ENCODE measurements around the gene SLC36A4. TPM values are rescaled to one million over a fixed set of nuclear protein-coding genes. Genes with fewer than 3 reads are reported as not detected.

Gene SLC36A4
- total RNA-seq, 1 experiment from 2014 or later = 4.0 TPM

GRCh38 chr11:93169950-93170561 lies 27.7 kb downstream of the SLC36A4 start:
- no peaks in the 10 kb centered on the region for H3K4me1 ChIP-seq (replicated peaks)
- H3K9me3 ChIP-seq (replicated peaks) = no peaks in the 10 kb centered on the region
- no peak for DNase-seq (ENCODE audit: low read depth in 1 of 2, low spot score in 2 of 2)
- no peak overlapping the region for H3K4me3 ChIP-seq
- no peaks in the 10 kb centered on the region for H3K27me3 ChIP-seq (replicated peaks)
- no peak overlapping the region for H3K27ac ChIP-seq
- no peaks in the 10 kb centered on the region for H3K36me3 ChIP-seq

- H3K4me1 ChIP-seq (replicated peaks) = no peaks in the 10 kb centered on the region
- no peak for DNase-seq (ENCODE audit: low read depth in 1 of 2, low spot score in 2 of 2)
- no peaks in the 10 kb centered on the region for H3K27me3 ChIP-seq (replicated peaks)
- H3K27ac ChIP-seq = no peak overlapping the region
- H3K9me3 ChIP-seq (replicated peaks) = no peaks in the 10 kb centered on the region
- H3K4me3 ChIP-seq = no peak overlapping the region
- H3K36me3 ChIP-seq = no peaks in the 10 kb centered on the region
Observed at GRCh38 chr11:93169143-93169542, 28.6 kb downstream of the SLC36A4 start.

- Histone ChIP-seq H3K27ac (no peak overlapping the region), H3K4me3 (no peak overlapping the region), H3K27me3 (replicated peaks) (no peaks in the 10 kb centered on the region), H3K9me3 (replicated peaks) (no peaks in the 10 kb centered on the region), H3K36me3 (no peaks in the 10 kb centered on the region), H3K4me1 (replicated peaks) (no peaks in the 10 kb centered on the region)
- DNase-seq (ENCODE audit: low read depth in 1 of 2, low spot score in 2 of 2) = no peak
Observed at GRCh38 chr11:93166862-93167261, 30.9 kb downstream of the SLC36A4 start.

- H3K4me3 ChIP-seq = no peak overlapping the region
Observed at GRCh38 chr11:93166194-93166593, 31.6 kb downstream of the SLC36A4 start.

GRCh38 chr11:93160808-93161207 lies 37.0 kb downstream of the SLC36A4 start:
- H3K27me3 ChIP-seq (replicated peaks) = no peaks in the 10 kb centered on the region
- H3K4me1 ChIP-seq (replicated peaks) = no peaks in the 10 kb centered on the region
- no peak for DNase-seq (ENCODE audit: low read depth in 1 of 2, low spot score in 2 of 2)
- 0 out of 2 replicates have a peak, but pooled peaks cover 4% of the 10 kb centered on the region for H3K36me3 ChIP-seq
- no peaks in the 10 kb centered on the region for H3K9me3 ChIP-seq (replicated peaks)
- H3K4me3 ChIP-seq = no peak overlapping the region
- H3K27ac ChIP-seq = no peak overlapping the region

More at GRCh38 chr11:93166194-93166593, 31.6 kb downstream of the SLC36A4 start:
- H3K27ac ChIP-seq = no peak overlapping the region
- H3K36me3 ChIP-seq = no peaks in the 10 kb centered on the region
- no peaks in the 10 kb centered on the region for H3K9me3 ChIP-seq (replicated peaks)
- no peaks in the 10 kb centered on the region for H3K27me3 ChIP-seq (replicated peaks)
- no peaks in the 10 kb centered on the region for H3K4me1 ChIP-seq (replicated peaks)
- no peak for DNase-seq (ENCODE audit: low read depth in 1 of 2, low spot score in 2 of 2)

- Histone ChIP-seq H3K27ac (no peak overlapping the region), H3K36me3 (0 out of 2 replicates have a peak, but pooled peaks cover 4% of the 10 kb centered on the region), H3K4me1 (replicated peaks) (no peaks in the 10 kb centered on the region), H3K9me3 (replicated peaks) (no peaks in the 10 kb centered on the region), H3K4me3 (no peak overlapping the region), H3K27me3 (replicated peaks) (no peaks in the 10 kb centered on the region)
- no peak for DNase-seq (ENCODE audit: low read depth in 1 of 2, low spot score in 2 of 2)
Observed at GRCh38 chr11:93160156-93160555, 37.6 kb downstream of the SLC36A4 start.

- Histone ChIP-seq H3K36me3 (0 out of 2 replicates have a peak, but pooled peaks cover 4% of the 10 kb centered on the region), H3K27ac (no peak overlapping the region), H3K4me3 (no peak overlapping the region), H3K27me3 (replicated peaks) (no peaks in the 10 kb centered on the region), H3K9me3 (replicated peaks) (no peaks in the 10 kb centered on the region), H3K4me1 (replicated peaks) (no peaks in the 10 kb centered on the region)
- no peak for DNase-seq (ENCODE audit: low read depth in 1 of 2, low spot score in 2 of 2)
Observed at GRCh38 chr11:93159721-93160120, 38.1 kb downstream of the SLC36A4 start.

- Histone ChIP-seq H3K9me3 (replicated peaks) (no peaks in the 10 kb centered on the region), H3K27ac (no peak overlapping the region), H3K4me3 (no peak overlapping the region), H3K36me3 (0 out of 2 replicates have a peak, but pooled peaks cover 4% of the 10 kb centered on the region), H3K4me1 (replicated peaks) (no peaks in the 10 kb centered on the region), H3K27me3 (replicated peaks) (no peaks in the 10 kb centered on the region)
- no peak for DNase-seq (ENCODE audit: low read depth in 1 of 2, low spot score in 2 of 2)
Observed at GRCh38 chr11:93155738-93156137, 42.1 kb downstream of the SLC36A4 start.

- H3K4me1 ChIP-seq (replicated peaks) = no peaks in the 10 kb centered on the region
- DNase-seq (ENCODE audit: low read depth in 1 of 2, low spot score in 2 of 2) = no peak
- H3K27me3 ChIP-seq (replicated peaks) = no peaks in the 10 kb centered on the region
- no peaks in the 10 kb centered on the region for H3K36me3 ChIP-seq
- H3K9me3 ChIP-seq (replicated peaks) = no peaks in the 10 kb centered on the region
- H3K27ac ChIP-seq = no peak overlapping the region
- no peak overlapping the region for H3K4me3 ChIP-seq
Observed at GRCh38 chr11:93145390-93145915, 52.3 kb downstream of the SLC36A4 start.

- no peak overlapping the region for H3K27ac ChIP-seq
- H3K36me3 ChIP-seq = no peaks in the 10 kb centered on the region
- no peaks in the 10 kb centered on the region for H3K27me3 ChIP-seq (replicated peaks)
- no peaks in the 10 kb centered on the region for H3K4me1 ChIP-seq (replicated peaks)
- no peaks in the 10 kb centered on the region for H3K9me3 ChIP-seq (replicated peaks)
- DNase-seq (ENCODE audit: low read depth in 1 of 2, low spot score in 2 of 2) = no peak
- no peak overlapping the region for H3K4me3 ChIP-seq
Observed at GRCh38 chr11:93143800-93144199, 54.0 kb downstream of the SLC36A4 start.

GRCh38 chr11:93143186-93143585 lies 54.6 kb downstream of the SLC36A4 start:
- H3K27ac ChIP-seq = no peak overlapping the region
- H3K4me3 ChIP-seq = no peak overlapping the region
- H3K4me1 ChIP-seq (replicated peaks) = no peaks in the 10 kb centered on the region
- H3K36me3 ChIP-seq = no peaks in the 10 kb centered on the region
- no peaks in the 10 kb centered on the region for H3K9me3 ChIP-seq (replicated peaks)
- DNase-seq (ENCODE audit: low read depth in 1 of 2, low spot score in 2 of 2) = peak in 1 of 2 experiments; percentile 4
- H3K27me3 ChIP-seq (replicated peaks) = no peaks in the 10 kb centered on the region

- no peak overlapping the region for H3K4me3 ChIP-seq
- peak in 1 of 2 experiments; percentile 7 for DNase-seq (ENCODE audit: low read depth in 1 of 2, low spot score in 2 of 2)
- H3K27me3 ChIP-seq (replicated peaks) = no peaks in the 10 kb centered on the region
- no peaks in the 10 kb centered on the region for H3K9me3 ChIP-seq (replicated peaks)
- no peak overlapping the region for H3K27ac ChIP-seq
- peaks cover 7% of the 10 kb centered on the region; the same call in 1 of the 2 replicates for H3K4me1 ChIP-seq (replicated peaks)
- no peaks in the 10 kb centered on the region for H3K36me3 ChIP-seq
Observed at GRCh38 chr11:93133488-93134109, 64.2 kb downstream of the SLC36A4 start.

GRCh38 chr11:93132836-93133235 lies 65.0 kb downstream of the SLC36A4 start:
- DNase-seq (ENCODE audit: low read depth in 1 of 2, low spot score in 2 of 2) = no peak

GRCh38 chr11:93131709-93132108 lies 66.1 kb downstream of the SLC36A4 start:
- no peak overlapping the region for H3K4me3 ChIP-seq
- H3K4me1 ChIP-seq (replicated peaks) = peaks cover 7% of the 10 kb centered on the region; the same call in 1 of the 2 replicates
- no peaks in the 10 kb centered on the region for H3K9me3 ChIP-seq (replicated peaks)
- H3K27ac ChIP-seq = no peak overlapping the region
- no peak for DNase-seq (ENCODE audit: low read depth in 1 of 2, low spot score in 2 of 2)
- H3K36me3 ChIP-seq = no peaks in the 10 kb centered on the region
- no peaks in the 10 kb centered on the region for H3K27me3 ChIP-seq (replicated peaks)

More at GRCh38 chr11:93132836-93133235, 65.0 kb downstream of the SLC36A4 start:
- Histone ChIP-seq H3K4me1 (replicated peaks) (peaks cover 7% of the 10 kb centered on the region; the same call in 1 of the 2 replicates), H3K27me3 (replicated peaks) (no peaks in the 10 kb centered on the region), H3K4me3 (no peak overlapping the region), H3K9me3 (replicated peaks) (no peaks in the 10 kb centered on the region), H3K27ac (no peak overlapping the region), H3K36me3 (no peaks in the 10 kb centered on the region)
